Measurements from ENCODE around the gene RAPGEF4. TPM values are rescaled to one million over a fixed set of nuclear protein-coding genes. Genes with fewer than 3 reads are reported as not detected.
A peak's percentile ranks its signal among the peaks of the same experiment; 100 is the strongest.

RAPGEF4 gene
- total RNA-seq, 1 experiment from 2014 or later: 10.8 TPM

GRCh38 chr2:172856606-172857005 is 121.0 kb downstream of the RAPGEF4 start:
- no peak for DNase-seq (ENCODE audit: extremely low read depth, low read depth)

- DNase-seq (ENCODE audit: extremely low read depth, low read depth): no peak
Measured at GRCh38 chr2:172858473-172858745, 122.8 kb downstream of the RAPGEF4 start.

GRCh38 chr2:172859581-172860335 is 124.1 kb downstream of the RAPGEF4 start:
- peak; percentile 23 for DNase-seq (ENCODE audit: extremely low read depth, low read depth)

- DNase-seq (ENCODE audit: extremely low read depth, low read depth): no peak
Measured at GRCh38 chr2:172860336-172860707, 124.7 kb downstream of the RAPGEF4 start.

- DNase-seq (ENCODE audit: extremely low read depth, low read depth): no peak
Measured at GRCh38 chr2:172861098-172861497, 125.5 kb downstream of the RAPGEF4 start.

- DNase-seq (ENCODE audit: extremely low read depth, low read depth): no peak
Measured at GRCh38 chr2:172861656-172862476, 126.2 kb downstream of the RAPGEF4 start.

GRCh38 chr2:172863341-172863740 is 127.7 kb downstream of the RAPGEF4 start:
- no peak for DNase-seq (ENCODE audit: extremely low read depth, low read depth)

GRCh38 chr2:172864182-172864581 is 128.5 kb downstream of the RAPGEF4 start:
- peak; percentile 58 for DNase-seq (ENCODE audit: extremely low read depth, low read depth)

GRCh38 chr2:172865422-172865821 is 129.8 kb downstream of the RAPGEF4 start:
- no peak for DNase-seq (ENCODE audit: extremely low read depth, low read depth)

GRCh38 chr2:172869861-172870260 is 134.2 kb downstream of the RAPGEF4 start:
- no peak for DNase-seq (ENCODE audit: extremely low read depth, low read depth)

GRCh38 chr2:172870396-172870795 is 134.8 kb downstream of the RAPGEF4 start:
- no peak for DNase-seq (ENCODE audit: extremely low read depth, low read depth)

- DNase-seq (ENCODE audit: extremely low read depth, low read depth): no peak
Measured at GRCh38 chr2:172877826-172878225, 142.2 kb downstream of the RAPGEF4 start.

- DNase-seq (ENCODE audit: extremely low read depth, low read depth): no peak
Measured at GRCh38 chr2:172878260-172878659, 142.6 kb downstream of the RAPGEF4 start.

GRCh38 chr2:172884336-172884735 is 148.7 kb downstream of the RAPGEF4 start:
- no peak for DNase-seq (ENCODE audit: extremely low read depth, low read depth)

- DNase-seq (ENCODE audit: extremely low read depth, low read depth): no peak
Measured at GRCh38 chr2:172885996-172886395, 150.4 kb downstream of the RAPGEF4 start.

- no peak for DNase-seq (ENCODE audit: extremely low read depth, low read depth)
Measured at GRCh38 chr2:172887280-172887679, 151.6 kb downstream of the RAPGEF4 start.

- DNase-seq (ENCODE audit: extremely low read depth, low read depth): no peak
Measured at GRCh38 chr2:172888714-172889669, 153.3 kb downstream of the RAPGEF4 start.

GRCh38 chr2:172889768-172890430 is 154.3 kb downstream of the RAPGEF4 start:
- no peak for DNase-seq (ENCODE audit: extremely low read depth, low read depth)

GRCh38 chr2:172893111-172893510 is 157.5 kb downstream of the RAPGEF4 start:
- no peak for DNase-seq (ENCODE audit: extremely low read depth, low read depth)

GRCh38 chr2:172893671-172894070 is 158.0 kb downstream of the RAPGEF4 start:
- no peak for DNase-seq (ENCODE audit: extremely low read depth, low read depth)

Data from NCI-H460 (cell line).